ENCODE results near the gene TAOK2. TPM values are rescaled to one million over a fixed set of nuclear protein-coding genes. Genes with fewer than 3 reads are reported as not detected.

Gene TAOK2
- total and polyA plus RNA-seq, 2 of the 13 experiments (the other 11 are each of a cell fraction or from before 2014, with no cell fraction given) = 17.4 to 43.2 TPM

DNA sequence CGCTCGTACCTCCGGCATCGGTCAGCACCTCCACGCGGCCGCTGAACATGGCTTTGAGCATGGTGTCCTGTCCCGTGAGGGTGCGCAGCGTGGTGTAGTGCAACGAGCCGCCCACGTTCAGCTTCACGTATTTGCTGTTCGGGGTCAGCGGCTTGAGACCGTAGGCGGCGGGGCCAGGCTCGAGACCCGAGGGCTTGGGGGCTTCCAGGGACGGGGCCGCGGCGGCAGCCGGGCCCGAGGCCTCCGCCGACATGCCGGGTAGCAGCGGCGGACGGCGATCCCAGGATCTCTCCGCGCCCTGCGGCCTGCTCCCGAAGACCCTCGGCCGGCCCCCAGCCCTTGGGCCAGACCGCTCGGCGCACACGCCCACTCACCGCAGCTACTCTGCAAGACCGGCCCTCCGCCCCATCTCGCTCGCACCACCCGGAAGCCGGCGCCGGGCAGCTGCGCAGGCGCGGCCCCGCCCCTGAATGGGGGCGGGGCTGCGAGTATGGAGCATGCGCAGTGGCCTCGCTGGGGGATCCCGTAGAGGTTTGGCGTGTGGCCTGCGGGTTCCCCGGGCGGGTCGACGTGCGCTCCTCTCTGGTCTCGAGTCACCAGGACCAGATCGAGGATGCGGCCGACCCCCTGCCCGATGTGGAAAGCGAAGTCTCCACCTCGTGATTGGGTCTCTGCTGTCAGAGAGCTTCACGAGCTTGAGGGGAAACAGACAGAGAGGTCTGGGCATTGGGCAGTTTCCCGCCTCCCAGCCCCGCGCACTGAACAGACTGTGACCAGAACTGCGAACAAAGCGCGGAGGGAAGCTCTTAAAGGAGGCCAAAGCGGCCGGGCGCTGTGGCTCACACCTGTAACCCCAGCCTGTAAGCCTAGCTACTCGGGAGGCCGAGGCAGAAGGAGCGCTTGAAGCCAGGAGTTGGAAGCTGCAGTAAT is 47.6 kb upstream of the TAOK2 start, which contains the start of gene KCTD13 (continued):
- TF ChIP-seq, protein P1, sequence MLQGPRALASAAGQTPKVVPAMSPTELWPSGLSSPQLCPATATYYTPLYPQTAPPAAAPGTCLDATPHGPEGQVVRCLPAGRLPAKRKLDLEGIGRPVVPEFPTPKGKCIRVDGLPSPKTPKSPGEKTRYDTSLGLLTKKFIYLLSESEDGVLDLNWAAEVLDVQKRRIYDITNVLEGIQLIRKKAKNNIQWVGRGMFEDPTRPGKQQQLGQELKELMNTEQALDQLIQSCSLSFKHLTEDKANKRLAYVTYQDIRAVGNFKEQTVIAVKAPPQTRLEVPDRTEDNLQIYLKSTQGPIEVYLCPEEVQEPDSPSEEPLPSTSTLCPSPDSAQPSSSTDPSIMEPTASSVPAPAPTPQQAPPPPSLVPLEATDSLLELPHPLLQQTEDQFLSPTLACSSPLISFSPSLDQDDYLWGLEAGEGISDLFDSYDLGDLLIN (CRISPR knock-in tag; IDR thresholded peaks at IDR 0.05; ENCODE audit: borderline replicate concordance) = peak; percentile 94; the same call in 1 of the 2 replicates
- no peak for TF ChIP-seq ZNF382 (CRISPR knock-in tag; IDR thresholded peaks at IDR 0.05; ENCODE audit: borderline replicate concordance)
- TF ChIP-seq MLLT10 (CRISPR knock-in tag; IDR thresholded peaks at IDR 0.05) = no peak
- TF ChIP-seq, protein P2, sequence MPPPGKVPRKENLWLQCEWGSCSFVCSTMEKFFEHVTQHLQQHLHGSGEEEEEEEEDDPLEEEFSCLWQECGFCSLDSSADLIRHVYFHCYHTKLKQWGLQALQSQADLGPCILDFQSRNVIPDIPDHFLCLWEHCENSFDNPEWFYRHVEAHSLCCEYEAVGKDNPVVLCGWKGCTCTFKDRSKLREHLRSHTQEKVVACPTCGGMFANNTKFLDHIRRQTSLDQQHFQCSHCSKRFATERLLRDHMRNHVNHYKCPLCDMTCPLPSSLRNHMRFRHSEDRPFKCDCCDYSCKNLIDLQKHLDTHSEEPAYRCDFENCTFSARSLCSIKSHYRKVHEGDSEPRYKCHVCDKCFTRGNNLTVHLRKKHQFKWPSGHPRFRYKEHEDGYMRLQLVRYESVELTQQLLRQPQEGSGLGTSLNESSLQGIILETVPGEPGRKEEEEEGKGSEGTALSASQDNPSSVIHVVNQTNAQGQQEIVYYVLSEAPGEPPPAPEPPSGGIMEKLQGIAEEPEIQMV (CRISPR knock-in tag; IDR thresholded peaks at IDR 0.05; ENCODE audit: low read depth) = peak; percentile 83
- peak; percentile 78; the same call in 1 of the 2 replicates for TF ChIP-seq TMF1 (CRISPR knock-in tag; IDR thresholded peaks at IDR 0.05; ENCODE audit: low read depth)
- TF ChIP-seq CBFB (CRISPR knock-in tag; IDR thresholded peaks at IDR 0.05) = peak; percentile 67
- TF ChIP-seq, protein P3, sequence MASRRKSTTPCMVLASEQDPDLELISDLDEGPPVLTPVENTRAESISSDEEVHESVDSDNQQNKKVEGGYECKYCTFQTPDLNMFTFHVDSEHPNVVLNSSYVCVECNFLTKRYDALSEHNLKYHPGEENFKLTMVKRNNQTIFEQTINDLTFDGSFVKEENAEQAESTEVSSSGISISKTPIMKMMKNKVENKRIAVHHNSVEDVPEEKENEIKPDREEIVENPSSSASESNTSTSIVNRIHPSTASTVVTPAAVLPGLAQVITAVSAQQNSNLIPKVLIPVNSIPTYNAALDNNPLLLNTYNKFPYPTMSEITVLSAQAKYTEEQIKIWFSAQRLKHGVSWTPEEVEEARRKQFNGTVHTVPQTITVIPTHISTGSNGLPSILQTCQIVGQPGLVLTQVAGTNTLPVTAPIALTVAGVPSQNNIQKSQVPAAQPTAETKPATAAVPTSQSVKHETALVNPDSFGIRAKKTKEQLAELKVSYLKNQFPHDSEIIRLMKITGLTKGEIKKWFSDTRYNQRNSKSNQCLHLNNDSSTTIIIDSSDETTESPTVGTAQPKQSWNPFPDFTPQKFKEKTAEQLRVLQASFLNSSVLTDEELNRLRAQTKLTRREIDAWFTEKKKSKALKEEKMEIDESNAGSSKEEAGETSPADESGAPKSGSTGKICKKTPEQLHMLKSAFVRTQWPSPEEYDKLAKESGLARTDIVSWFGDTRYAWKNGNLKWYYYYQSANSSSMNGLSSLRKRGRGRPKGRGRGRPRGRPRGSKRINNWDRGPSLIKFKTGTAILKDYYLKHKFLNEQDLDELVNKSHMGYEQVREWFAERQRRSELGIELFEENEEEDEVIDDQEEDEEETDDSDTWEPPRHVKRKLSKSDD (CRISPR knock-in tag; IDR thresholded peaks at IDR 0.05; ENCODE audit: low read depth) = 0 out of 2 replicates have a peak, but pooled peaks have one; percentile 43
- TF ChIP-seq ZNF768 (CRISPR knock-in tag; IDR thresholded peaks at IDR 0.05) = peak; percentile 82
- TF ChIP-seq GLI4 (CRISPR knock-in tag; IDR thresholded peaks at IDR 0.05; ENCODE audit: borderline replicate concordance) = peak; percentile 41; the same call in 1 of the 2 replicates
- peak; percentile 89; the same call in 1 of the 2 replicates for TF ChIP-seq ZNF790 (CRISPR knock-in tag; IDR thresholded peaks at IDR 0.05; ENCODE audit: borderline replicate concordance)
- peak; percentile 48; the same call in 1 of the 2 replicates for TF ChIP-seq ZNF639 (CRISPR knock-in tag; conservative IDR thresholded peaks at IDR 0.05)
- no peak for TF ChIP-seq ZNF883 (CRISPR knock-in tag; IDR thresholded peaks at IDR 0.05; ENCODE audit: not compliant biosample characterization)
- no peak for TF ChIP-seq NFE2 (CRISPR knock-in tag; IDR thresholded peaks at IDR 0.05)
- TF ChIP-seq ZNF513 (CRISPR knock-in tag; conservative IDR thresholded peaks at IDR 0.05) = no peak
- TF ChIP-seq CREB3 (CRISPR knock-in tag; IDR thresholded peaks at IDR 0.05) = peak; percentile 64; the same call in 1 of the 2 replicates
- peak; percentile 81; the same call in 1 of the 2 replicates for TF ChIP-seq ZNF576 (CRISPR knock-in tag; IDR thresholded peaks at IDR 0.05)
- TF ChIP-seq RELA (CRISPR knock-in tag; IDR thresholded peaks at IDR 0.05) = peak; percentile 12; the same call in 1 of the 2 replicates

Measured in HepG2 (cell line).